HG03060 (cell line): Measurements from ENCODE around the gene TEX51.

Source experiments
- ATAC-seq: cut with Tn5 transposase; IDR thresholded peaks from one replicate; pipeline ENCODE4 v1.9.1; 2021; ENCODE audit warnings: low read depth, moderate number of reproducible peaks; ENCODE audit not compliant: unreplicated experiment

Gene TEX51

GRCh38 chr2:126877861-126878565 is 20.7 kb upstream of the TEX51 start:
- ATAC-seq: no peak

- no peak for ATAC-seq
These were observed 20.1 kb upstream of the TEX51 start for GRCh38 chr2:126878601-126879000.

- ATAC-seq: no peak
These were observed 19.1 kb upstream of the TEX51 start for GRCh38 chr2:126879348-126880298.

- no peak for ATAC-seq
These were observed 18.4 kb upstream of the TEX51 start for GRCh38 chr2:126880324-126880723.

- no peak for ATAC-seq
These were observed 17.9 kb upstream of the TEX51 start for GRCh38 chr2:126880817-126881216.

GRCh38 chr2:126881591-126881990 is 17.1 kb upstream of the TEX51 start:
- ATAC-seq: no peak

- no peak for ATAC-seq
These were observed 16.5 kb upstream of the TEX51 start for GRCh38 chr2:126882181-126882580.

- no peak for ATAC-seq
These were observed 15.7 kb upstream of the TEX51 start for GRCh38 chr2:126882736-126883665.

- ATAC-seq: no peak
These were observed 15.0 kb upstream of the TEX51 start for GRCh38 chr2:126883666-126884040.

GRCh38 chr2:126884861-126885750 is 13.6 kb upstream of the TEX51 start:
- no peak for ATAC-seq

- ATAC-seq: no peak
These were observed 12.9 kb upstream of the TEX51 start for GRCh38 chr2:126885751-126886210.

- no peak for ATAC-seq
These were observed 12.3 kb upstream of the TEX51 start for GRCh38 chr2:126886211-126886915.

- no peak for ATAC-seq
These were observed 11.8 kb upstream of the TEX51 start for GRCh38 chr2:126886916-126887280.

GRCh38 chr2:126887506-126887905 is 11.2 kb upstream of the TEX51 start:
- ATAC-seq: no peak

- no peak for ATAC-seq
These were observed 10.6 kb upstream of the TEX51 start for GRCh38 chr2:126888046-126888445.

GRCh38 chr2:126889071-126889470 is 9.6 kb upstream of the TEX51 start:
- ATAC-seq: no peak

- no peak for ATAC-seq
These were observed 9.1 kb upstream of the TEX51 start for GRCh38 chr2:126889496-126890135.

- ATAC-seq: no peak
These were observed 8.6 kb upstream of the TEX51 start for GRCh38 chr2:126890136-126890510.
